SK-N-SH treated with all-trans-retinoic acid at 6 μM for 48 hours (cell line): Measurements from ENCODE around the gene RC3H1.

Experiments used
- CSDC2 ChIP-seq: fragments of 250-450 bp; sonication (Bioruptor Pico); IDR thresholded peaks from 2 replicates; pipeline ENCODE4 v1.5.0; 2020; ENCODE audit warnings: mild to moderate bottlenecking, moderate library complexity
- CSRNP3 ChIP-seq: fragments of 250-450 bp; sonication (Bioruptor Pico); IDR thresholded peaks from 2 replicates; pipeline ENCODE4 v1.5.1; 2021; ENCODE audit warnings: mild to moderate bottlenecking, moderate library complexity
- ESRRG ChIP-seq: fragments of 250-450 bp; sonication (Bioruptor Pico); IDR thresholded peaks from 2 replicates; pipeline ENCODE4 v1.6.1; 2021; ENCODE audit warnings: mild to moderate bottlenecking
- GLIS3 ChIP-seq: fragments of 250-450 bp; sonication (Bioruptor Pico); IDR thresholded peaks from 2 replicates; pipeline ENCODE4 v1.5.0; 2020; ENCODE audit warnings: mild to moderate bottlenecking, moderate library complexity
- PATZ1 ChIP-seq: fragments of 250-450 bp; sonication (Bioruptor Pico); IDR thresholded peaks from 2 replicates; pipeline ENCODE4 v1.8.0; 2020; ENCODE audit warnings: mild to moderate bottlenecking, moderate library complexity, borderline replicate concordance
- POU6F1 ChIP-seq: fragments of 250-450 bp; sonication (Bioruptor Pico); IDR thresholded peaks from 2 replicates; pipeline ENCODE4 v1.8.0; 2021; ENCODE audit warnings: low read depth, mild to moderate bottlenecking, moderate library complexity, borderline replicate concordance
- RARB ChIP-seq: fragments of 250-450 bp; sonication (Bioruptor Pico); IDR thresholded peaks from 2 replicates; pipeline ENCODE4 v1.8.0; 2021; ENCODE audit warnings: mild to moderate bottlenecking, moderate library complexity
- TSHZ2 ChIP-seq: fragments of 250-450 bp; sonication (Bioruptor Pico); IDR thresholded peaks from 2 replicates; pipeline ENCODE4 v1.5.0; 2020; ENCODE audit warnings: mild to moderate bottlenecking, moderate library complexity

- TF ChIP-seq CSRNP3 (no peak), CSDC2 (CRISPR knock-in tag) (no peak), POU6F1 (CRISPR knock-in tag) (no peak), PATZ1 (CRISPR knock-in tag) (no peak), ESRRG (no peak), GLIS3 (CRISPR knock-in tag) (no peak), TSHZ2 (CRISPR knock-in tag) (no peak), RARB (CRISPR knock-in tag) (no peak)
These were observed 25.2 kb downstream of the RC3H1 start for GRCh38 chr1:173996995-173997394.
